Activated CD8-positive, alpha-beta memory T cell treated with anti-CD3 and anti-CD28 coated beads, Interleukin-2, amount 50 U/mL, for 24 hours (primary cell): ENCODE measurements around the gene LYSET.
"Not testable (repeated sequence)": the region's sequence is repeated elsewhere in the genome, so short reads cannot be mapped to it uniquely, and the experiment has no call there.

Experiments
- DNase-seq: peaks from one replicate; pipeline ENCODE4 v3.0.0-alpha.2; 2020; ENCODE audit errors: extremely low read depth

LYSET gene

DNA sequence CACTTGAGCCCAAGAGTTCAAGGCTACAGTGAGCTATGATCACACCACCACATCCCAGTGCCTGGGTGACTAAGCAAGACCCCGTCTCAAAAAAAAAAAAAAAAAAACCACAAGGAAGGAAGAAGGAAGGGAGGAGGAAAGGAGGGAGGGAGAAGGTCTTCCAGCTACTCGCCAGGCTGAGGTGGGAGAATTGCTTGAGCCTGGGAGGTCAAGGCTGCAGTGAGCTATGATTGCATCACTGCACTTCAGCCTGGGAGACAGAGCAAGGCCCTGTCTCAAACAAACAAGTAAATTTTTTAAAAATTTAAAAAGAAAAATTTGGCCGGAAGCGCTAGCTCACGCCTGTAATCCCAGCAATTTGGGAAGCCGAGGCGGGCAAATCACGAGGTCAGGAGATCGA lies 16.5 kb upstream of the LYSET start:
- not testable (repeated sequence) for DNase-seq

DNA sequence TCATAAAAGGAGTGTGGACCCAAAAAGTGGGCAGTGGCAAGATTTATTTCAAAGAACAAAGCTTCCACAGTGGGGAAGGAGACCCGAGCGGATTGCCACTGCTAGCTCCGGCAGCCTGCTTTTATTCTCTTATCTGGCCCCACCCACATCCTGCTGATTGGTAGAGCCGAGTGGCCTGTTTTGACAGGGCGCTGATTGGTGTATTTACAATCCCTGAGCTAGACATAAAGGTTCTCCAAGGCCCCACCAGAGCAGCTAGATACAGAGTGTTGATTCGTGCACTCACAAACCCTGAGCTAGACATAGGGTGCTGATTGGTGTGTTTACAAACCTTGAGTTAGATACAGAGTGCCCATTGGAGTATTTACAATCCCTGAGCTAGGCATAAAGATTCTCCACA lies 15.5 kb upstream of the LYSET start:
- DNase-seq, result not testable (repeated sequence)

DNA sequence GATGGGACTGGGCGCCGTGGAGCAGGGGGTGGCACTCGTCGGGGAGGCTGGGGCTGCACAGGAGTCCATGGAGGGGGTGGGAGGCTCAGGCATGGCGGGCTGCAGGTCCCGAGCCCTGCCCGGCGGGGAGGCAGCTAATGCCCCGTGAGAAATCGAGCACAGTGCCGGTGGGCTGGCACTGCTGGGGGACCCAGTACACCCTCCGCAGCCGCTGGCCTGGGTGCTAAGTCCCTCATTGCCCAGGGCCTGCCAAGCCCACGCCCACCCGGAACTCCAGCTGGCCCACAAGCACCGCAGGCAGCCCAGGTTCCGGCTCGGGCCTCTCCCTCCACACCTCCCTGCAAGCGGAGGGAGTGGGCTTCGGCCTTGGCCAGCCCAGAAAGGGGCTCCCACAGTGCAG lies 15.0 kb upstream of the LYSET start:
- DNase-seq, result not testable (repeated sequence)

DNA sequence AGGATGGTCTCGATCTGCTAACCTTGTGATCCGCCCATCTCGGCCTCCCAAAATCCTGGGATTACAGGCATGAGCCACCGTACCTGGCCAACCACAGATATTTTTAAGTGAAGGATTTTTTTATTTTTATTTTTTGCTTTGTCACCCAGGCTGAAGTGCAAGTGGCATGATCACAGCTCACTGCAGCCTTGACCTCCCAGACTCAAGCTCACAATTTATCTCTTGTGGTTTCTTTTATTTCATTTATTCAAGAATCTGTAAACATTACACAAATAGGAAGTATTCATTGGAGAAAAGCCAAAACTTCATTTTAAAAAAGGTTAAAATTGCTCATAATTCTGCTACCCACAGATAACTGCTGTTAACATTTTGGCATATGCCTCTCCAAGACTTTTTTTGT lies 13.7 kb upstream of the LYSET start:
- no peak for DNase-seq

DNA sequence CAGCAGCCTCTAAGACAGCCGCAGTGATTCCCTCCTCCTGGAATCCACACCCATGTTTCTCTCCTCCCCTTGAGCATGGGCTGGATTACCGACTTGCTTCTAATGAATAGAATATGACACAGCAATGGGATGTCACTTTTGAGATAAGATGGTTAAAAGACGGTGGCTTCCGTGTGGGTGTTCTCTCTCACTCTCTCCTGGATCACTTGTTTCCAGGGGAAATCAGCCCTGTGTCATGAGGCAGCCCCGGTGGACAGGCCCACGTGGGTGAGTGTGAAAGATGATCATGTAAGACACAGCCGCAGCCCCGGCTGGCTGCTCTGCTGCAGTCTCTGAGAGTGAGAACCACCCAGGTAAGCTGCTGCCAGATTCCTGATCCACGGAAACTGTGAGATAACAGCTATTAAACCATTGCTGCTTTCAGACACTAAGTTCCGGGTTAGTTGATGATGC lies 11.1 kb upstream of the LYSET start:
- no peak for DNase-seq

DNA sequence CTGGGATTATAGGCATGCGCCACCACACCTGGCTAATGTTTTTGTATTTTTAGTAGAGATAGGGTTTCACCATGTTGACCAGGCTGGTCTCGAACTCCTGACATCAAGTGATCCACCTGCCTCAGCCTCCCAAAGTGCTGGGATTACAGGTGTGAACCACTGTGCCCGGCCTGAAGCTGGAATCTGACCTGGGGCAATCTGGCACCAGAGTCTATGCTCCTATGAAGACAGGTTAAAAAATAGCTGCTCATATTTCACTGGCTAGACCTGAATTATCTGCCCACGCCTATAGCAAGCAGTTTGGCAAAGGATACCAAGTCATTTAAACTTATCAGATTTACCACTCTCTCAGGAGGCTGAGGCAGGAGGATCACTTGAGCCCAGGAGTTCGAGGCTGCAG lies 10.4 kb upstream of the LYSET start:
- DNase-seq, result not testable (repeated sequence)

DNA sequence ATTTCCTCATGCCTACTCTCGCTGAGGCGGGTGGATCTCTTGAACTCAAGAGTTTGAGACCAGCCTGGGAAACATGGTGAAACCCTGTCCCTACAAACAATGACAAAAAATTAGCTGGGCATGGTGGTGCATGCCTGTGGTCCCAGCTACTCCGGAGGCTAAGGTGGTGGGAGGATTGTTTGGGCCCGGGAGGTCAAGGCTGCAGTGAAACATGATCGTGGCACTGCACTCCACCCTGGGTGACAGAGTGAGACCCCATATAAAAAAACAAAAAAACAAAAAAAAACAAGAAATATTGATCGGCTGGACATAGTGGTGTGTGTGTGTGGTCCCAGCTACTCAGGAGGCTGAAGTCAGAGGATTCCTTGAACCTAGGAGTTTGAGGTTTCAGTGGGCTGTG lies 9.6 kb upstream of the LYSET start:
- DNase-seq, result no peak

DNA sequence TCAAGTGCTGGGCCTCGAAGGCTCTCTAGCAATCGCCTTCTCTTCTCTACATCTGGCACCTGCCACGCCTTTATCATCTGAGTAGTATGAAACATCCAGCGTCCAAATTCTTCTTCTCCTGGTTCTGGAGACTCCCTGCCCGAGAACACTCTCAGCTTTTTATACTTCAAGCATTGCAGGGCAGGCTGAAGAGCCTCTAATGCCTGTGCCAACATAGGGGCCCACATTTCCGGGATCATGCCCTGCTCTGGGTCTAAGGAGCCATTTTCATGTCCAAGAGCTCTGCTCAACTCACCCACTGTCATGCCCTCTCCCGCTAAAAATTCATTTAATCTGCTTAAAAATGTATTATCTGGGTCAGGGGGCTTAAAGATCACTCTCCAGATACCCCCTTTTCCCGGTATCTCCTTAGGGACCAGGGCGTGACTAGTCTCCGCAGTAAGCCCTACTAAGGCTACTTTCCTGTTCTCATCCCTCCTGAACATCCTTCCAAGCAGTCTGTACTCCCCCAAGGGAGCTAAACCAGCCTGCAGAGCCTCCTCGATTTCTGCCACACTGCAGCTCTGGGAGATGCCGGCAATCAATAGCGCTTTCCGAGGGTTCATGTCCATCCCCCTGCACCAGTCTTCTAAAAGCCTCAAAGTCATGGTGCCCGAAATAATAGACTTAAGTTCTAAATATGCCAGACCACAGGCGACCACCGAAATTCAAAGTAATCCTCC lies 1.4 kb upstream of the LYSET start:
- DNase-seq, result no peak

DNA sequence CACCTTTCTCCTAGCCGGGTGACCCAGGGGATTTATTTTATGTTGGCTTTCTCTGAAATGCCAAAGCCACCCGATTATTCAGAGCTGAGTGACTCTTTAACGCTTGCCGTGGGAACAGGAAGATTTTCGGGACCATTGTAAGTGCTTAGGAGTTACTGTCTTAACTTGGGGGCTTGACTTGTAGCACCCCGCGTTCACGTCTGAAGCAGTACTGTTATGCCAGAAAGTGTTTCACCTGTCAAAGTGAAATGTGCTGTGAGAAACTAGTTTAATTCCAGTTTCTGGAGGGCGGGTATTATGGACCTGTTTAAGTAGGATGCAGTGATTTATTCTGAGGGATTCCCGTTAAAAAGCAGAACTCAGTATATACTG lies 218 bp downstream of the LYSET start:
- DNase-seq, result no peak

DNA sequence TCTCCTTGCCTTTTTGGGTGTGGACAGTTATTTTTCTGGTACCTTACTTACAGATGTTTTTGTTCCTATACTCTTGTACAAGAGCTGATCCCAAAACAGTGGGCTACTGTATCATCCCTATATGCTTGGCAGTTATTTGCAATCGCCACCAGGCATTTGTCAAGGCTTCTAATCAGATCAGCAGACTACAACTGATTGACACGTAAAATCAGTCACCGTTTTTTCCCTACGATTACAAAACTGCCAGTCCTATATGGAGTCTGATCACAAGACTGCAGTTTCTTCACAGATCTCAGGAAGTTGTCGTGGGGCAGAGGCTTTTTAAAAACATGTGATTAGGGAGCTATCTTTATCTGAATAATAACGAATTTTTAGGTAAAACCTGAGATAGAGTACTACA lies 1.3 kb downstream of the LYSET start:
- DNase-seq, result no peak

DNA sequence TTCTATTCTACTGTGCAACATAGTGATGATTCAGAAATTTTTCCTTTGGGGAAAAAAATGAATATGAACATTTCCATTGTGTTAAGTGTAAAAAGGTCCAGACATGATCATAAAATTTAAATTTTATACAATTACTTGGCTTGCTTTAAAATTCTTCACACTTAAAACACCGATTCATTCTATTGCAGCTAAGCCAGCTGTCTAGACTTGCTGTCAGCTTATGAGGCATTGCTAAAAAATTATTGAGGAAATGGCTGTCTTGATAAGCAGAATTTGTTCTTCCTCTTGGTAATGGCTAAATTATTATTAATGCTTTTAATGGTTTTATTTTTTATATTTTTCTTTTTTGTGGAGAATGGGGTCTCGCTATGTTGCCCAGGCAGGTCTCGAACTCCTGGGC lies 1.8 kb downstream of the LYSET start:
- no peak for DNase-seq

DNA sequence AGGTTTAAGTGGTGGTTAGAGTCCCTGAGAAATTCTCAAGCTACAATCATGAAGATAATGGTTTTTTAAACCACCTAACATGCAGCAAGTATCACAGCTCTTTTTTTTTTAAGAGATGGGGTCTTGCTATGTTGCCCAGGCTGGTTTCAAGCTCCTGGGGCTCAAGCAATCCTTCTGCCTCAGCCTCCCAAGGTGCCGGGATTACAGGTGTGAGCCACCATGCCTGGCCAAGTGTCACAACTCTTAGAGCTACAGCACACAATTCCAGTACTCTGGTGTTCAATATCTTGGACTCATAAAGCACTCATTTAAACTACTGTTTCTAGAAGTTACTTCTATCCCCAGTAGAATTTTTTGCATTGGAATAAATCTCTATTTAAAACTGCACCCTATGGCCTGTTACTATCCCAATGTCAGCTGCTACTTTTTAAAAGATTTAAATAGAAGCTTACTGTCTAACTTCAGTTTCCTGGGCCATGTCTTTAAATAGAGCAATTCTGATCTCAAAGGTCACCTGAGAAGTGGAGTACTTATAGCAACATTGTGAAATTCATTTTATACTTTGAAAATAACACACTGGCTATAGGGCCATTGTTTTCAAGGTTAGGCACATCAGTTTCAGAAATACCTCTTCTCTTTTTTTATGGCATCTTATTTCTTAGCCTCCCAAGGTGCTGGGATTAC lies 10.3 kb downstream of the LYSET start:
- no peak for DNase-seq

DNA sequence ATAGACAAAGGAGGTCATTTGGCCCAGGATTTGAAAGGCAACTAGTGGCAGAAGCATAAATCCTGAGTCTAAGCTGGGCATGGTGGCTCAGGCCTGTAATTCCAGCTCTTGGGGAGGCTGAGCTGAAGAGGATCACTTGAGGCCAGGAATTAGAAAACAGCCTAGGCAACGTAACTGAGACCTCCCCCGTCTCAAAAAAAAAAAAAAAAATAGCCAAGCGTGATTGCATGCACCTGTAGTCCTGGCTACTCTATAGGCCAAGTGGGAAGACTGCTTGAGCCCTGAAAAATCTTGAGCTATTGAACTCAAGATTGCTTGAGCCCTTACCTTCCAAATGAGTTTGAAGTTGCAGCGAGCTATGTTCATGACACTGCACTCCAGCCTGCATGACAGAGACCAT lies 13.9 kb downstream of the LYSET start:
- DNase-seq, result no peak

DNA sequence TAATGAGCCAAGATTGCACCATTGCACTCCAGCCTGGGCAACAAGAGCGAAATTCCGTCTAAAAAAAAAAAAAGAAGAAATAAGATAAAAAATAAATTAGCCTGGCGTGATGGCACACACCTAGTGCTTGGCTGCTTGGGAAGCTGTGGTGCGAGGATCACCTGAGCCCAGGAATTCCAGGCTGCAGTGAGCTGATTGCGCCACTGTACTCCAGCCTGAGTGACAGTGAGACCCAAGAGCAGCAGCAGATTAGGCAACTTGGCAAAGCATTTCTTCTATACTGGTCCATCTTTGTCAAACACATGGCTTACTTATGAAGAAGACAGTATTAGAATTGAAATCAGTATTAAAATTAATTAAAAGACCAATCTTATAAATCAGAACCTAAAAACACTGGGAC lies 15.4 kb downstream of the LYSET start:
- DNase-seq, result no peak

DNA sequence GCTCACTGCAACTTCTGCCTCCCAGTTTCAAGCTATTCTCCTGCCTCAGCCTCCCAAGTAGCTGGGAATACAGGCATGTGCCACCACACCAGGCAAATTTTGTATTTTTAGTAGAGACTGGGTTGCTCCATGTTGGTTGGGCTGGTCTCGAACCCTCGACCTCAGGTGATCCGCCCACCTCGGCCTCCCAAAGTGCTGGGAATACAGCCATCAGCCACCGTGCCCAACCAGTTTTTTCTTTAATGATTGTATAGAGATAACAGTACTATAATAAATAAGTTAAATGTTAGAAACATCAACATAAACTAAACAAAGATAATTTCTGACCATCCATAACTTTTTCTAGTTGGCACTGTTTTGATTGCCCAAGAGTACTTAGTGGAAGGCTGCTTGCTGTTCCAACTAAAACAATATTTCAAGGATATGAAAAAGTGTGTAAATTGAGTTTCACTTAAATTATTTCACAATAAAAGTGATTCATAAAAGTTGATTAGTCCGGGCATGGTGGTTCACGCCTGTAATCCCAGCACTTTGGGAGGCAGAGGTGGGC lies 16.1 kb downstream of the LYSET start:
- no peak for DNase-seq

DNA sequence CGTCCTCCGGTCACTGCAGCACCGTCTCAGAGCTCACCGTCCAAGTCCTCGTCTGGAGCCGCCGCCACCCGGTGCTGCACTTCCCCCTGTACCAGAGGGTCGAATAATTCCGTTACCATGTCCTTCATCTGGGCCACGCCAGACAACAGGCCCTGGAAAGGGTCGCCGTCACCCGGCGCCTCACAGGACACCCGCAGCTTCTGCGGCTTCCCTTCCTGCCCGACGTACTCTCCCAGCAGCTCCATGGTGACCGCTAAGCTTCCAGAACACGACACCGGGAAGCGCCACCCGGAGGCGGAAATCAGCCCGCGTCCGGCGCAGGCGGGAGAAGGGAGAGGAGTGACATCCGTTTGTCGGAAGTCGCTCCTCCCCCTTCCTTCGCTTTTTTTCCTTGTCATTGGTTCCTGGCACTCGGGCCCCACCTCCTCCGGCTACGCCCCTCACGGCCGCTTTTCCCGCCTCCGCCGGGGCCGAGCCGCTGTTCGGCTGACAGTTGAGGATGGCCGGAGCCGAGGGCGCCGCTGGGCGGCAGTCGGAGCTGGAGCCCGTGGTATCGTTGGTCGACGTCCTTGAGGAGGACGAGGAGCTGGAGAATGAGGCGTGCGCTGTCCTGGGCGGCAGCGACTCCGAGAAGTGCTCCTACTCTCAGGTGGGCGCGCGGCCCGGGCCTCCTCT lies 21.8 kb downstream of the LYSET start, which contains the start of the genes GON7 and UBR7:
TSS of gene GON7 (minus strand) at position 273 of the 675 bp plus-strand sequence. CDS start at position 245, 28 bp downstream.
TSS of gene UBR7 (plus strand) at position 464 of the 675 bp plus-strand sequence. CDS start at position 500, 36 bp downstream.
- DNase-seq, result peak; percentile 73

DNA sequence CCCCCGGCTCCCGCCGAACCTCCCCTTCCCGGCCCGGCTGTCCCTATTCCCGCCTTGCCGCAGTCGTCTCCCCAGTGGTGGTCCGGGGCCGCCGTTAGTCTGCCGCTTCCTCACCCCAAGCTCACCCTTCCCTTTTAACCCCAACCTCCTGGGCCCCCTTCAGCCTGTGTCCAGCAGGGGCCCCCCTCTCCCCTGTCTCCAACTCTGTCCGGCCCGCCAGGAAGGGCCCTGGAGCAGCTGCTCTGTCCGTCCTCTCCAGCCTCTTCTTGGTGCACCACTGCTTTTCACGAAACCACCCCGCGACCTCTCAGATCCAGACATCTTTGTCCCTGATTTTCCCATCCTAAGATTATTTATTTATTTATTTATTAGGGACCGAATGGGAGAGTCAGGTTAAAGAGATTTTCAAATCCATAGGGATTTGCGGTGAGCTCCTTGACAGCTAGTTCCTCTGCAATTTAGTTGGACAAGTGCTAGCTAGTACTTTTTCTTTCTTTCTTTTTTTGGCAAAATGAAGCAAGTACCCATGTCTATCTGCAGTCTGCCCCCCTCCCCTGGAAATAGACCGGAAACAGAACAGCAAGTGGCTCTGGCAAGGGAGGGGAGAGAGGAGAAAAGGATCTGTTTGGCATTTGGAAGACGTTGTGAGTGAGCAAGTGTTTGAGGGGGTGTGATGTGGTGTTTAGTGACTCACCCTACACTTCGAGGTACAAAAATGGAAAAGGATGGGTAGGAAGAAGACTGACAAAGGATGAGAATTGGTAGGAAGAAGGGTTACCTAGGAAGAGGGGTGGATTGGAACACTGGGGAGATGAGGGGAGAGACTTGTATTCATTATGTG lies 22.6 kb downstream of the LYSET start:
- no peak for DNase-seq

DNA sequence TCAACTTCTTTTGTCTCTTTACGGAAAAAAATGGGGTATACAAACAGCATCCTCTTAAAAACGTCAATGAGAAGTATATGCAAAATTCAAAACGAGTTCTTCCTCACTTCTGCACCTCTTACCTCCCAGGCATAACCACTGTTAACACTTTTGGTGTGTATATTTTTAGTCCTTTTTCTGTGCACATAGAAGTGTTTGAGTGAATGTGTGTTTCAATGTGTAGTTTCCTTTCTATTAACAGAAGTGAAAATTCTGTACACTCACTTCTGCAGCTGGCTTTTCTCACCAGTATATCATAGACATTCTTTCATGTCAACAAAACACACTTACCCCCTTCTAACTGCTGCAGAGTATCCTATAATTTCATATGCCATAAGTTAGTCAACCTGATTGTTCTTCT lies 27.3 kb downstream of the LYSET start:
- no peak for DNase-seq

DNA sequence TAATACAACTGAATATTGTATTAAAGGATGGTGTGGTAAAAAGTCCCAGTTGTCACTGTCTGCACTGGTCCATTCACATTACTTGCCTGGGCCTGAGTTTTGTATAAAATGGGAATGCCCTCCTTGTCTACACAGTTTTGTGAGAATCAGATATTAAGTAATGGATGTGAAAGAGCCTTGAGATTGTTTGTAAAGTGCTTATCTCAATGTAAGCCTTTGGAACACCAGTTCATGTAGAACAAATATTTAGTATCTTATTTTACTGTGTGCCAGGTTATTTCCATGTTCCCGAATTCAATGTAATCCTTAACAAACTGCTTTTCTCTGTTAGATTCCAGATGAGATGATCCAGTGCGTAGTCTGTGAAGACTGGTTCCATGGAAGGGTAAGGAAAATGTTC lies 29.5 kb downstream of the LYSET start:
- no peak for DNase-seq

DNA sequence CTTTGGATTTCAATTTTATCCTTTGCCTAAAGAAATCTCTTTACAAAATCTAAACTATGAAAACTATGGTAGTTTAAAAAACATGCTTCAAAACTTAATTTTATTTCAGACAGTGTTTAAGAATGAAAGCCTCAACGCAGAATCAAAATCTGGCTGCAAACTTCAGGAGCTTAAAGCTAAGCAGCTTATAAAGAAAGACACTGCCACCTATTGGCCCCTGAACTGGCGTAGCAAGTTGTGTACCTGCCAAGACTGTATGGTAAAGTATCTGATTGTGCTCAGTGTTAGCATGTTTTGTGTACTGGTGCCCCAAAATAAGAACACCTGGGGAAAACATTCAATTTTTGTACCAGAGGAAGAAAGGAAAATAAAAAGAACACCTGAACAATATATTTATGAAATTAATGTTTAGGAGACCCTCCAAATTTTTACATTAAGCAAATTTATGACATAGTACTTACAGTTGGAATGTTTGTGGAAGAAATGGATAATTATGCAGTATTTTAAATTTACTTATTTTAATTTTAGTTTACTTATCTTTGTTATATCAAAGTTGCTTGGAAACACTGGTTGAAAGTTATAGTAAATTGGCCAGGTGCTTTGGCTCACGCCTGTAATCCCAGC lies 34.1 kb downstream of the LYSET start:
- no peak for DNase-seq

DNA sequence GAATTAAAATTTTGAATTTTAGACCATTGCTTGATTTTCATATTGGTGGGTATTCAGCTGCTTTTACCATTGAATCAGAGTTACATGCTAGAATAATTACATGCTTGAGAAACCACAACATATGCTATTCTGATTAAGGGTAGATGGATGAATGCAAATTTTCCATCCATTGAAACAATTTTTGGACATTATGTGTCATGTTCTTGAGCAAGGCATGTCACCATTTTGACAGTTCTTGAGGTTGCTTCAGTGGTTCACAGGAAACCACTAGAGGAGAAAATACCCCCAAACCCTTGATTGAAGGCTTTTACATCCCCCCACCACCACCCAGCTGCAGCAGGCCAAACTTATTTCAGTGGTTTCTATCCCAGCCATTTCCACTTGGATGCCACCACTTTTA lies 35.4 kb downstream of the LYSET start:
- no peak for DNase-seq
